HEK293 (cell line): ENCODE data around the gene SGMS1.

Source experiments
- CTCF ChIA-PET: fragments of 350-600 bp; formaldehyde crosslinking; extraction: SDS; loops from one replicate; lab custom pipeline; 2021; ENCODE audit warnings: antibody characterized with exemption; lab: Yijun Ruan, JAX
- POLR2A ChIA-PET: fragments of 300-600 bp; formaldehyde crosslinking; extraction: SDS; loops from one replicate; lab custom pipeline; 2020; ENCODE audit warnings: antibody characterized with exemption, inconsistent platforms; lab: Yijun Ruan, JAX
- H3K27ac ChIP-seq: fragments of 200-500 bp; sonication (Bioruptor generic); 2 replicates; pipeline ENCODE4 v1.5.1; 2014; ENCODE audit warnings: low read depth, low read length, control low read depth, inconsistent platforms; ENCODE audit errors: extremely low read depth
- H3K36me3 ChIP-seq, 2 experiments: fragments of 200-500 bp in 1 of 2; sonication (Bioruptor generic) in 1 of 2; 1 replicate in 1 of 2; 2 replicates in 1 of 2; pipeline ENCODE4 v1.5.1; 2014 to 2017; ENCODE audit warnings: inconsistent platforms in 2 of 2, low read length in 2 of 2; ENCODE audit not compliant: control insufficient read depth in 2 of 2, insufficient read depth in 1 of 2
- H3K4me1 ChIP-seq: fragments of 200-500 bp; sonication (Bioruptor generic); 2 replicates; pipeline ENCODE4 v1.5.1; 2014; ENCODE audit warnings: mild to moderate bottlenecking, low read length, inconsistent platforms; ENCODE audit not compliant: control insufficient read depth, insufficient read depth
- H3K4me3 ChIP-seq: 2 replicates; pipeline ENCODE4 v1.5.1; 2011; ENCODE audit warnings: low read depth, mild to moderate bottlenecking, control low read depth, low read length, moderate library complexity
- H3K9me3 ChIP-seq: fragments of 200-500 bp; sonication (Bioruptor generic); 2 replicates; pipeline ENCODE4 v1.5.1; 2014; ENCODE audit warnings: low read depth, low read length, inconsistent platforms; ENCODE audit not compliant: control insufficient read depth, insufficient read depth
- GLIS1 ChIP-seq: fragments of 450-650 bp; formaldehyde crosslinking; IDR thresholded peaks from 2 replicates; pipeline ENCODE4 v1.5.1; 2016; ENCODE audit warnings: missing biosample characterization, missing genetic modification characterization
- KLF1 ChIP-seq: fragments of 450-650 bp; formaldehyde crosslinking; IDR thresholded peaks from 2 replicates; pipeline ENCODE4 v1.5.1; 2016; ENCODE audit warnings: missing biosample characterization, missing genetic modification characterization
- REPIN1 ChIP-seq: fragments of 450-650 bp; formaldehyde crosslinking; IDR thresholded peaks from 2 replicates; pipeline ENCODE4 v1.5.1; 2017; ENCODE audit warnings: missing biosample characterization, missing genetic modification characterization, low read depth
- ZNF114 ChIP-seq: fragments of 450-650 bp; formaldehyde crosslinking; IDR thresholded peaks from 2 replicates; pipeline ENCODE4 v1.5.0; 2017; ENCODE audit warnings: missing biosample characterization, missing genetic modification characterization
- ZNF140 ChIP-seq: fragments of 450-650 bp; formaldehyde crosslinking; IDR thresholded peaks from 2 replicates; pipeline ENCODE4 v1.5.1; 2016; ENCODE audit warnings: missing biosample characterization, missing genetic modification characterization
- ZNF175 ChIP-seq: fragments of 450-650 bp; formaldehyde crosslinking; IDR thresholded peaks from 2 replicates; pipeline ENCODE4 v1.5.1; 2016; ENCODE audit warnings: missing biosample characterization, missing genetic modification characterization
- ZNF19 ChIP-seq: fragments of 450-650 bp; formaldehyde crosslinking; IDR thresholded peaks from 2 replicates; pipeline ENCODE4; 2016; ENCODE audit warnings: missing biosample characterization, missing genetic modification characterization, low read depth
- ZNF2 ChIP-seq: fragments of 450-650 bp; formaldehyde crosslinking; IDR thresholded peaks from 2 replicates; pipeline ENCODE4 v1.5.1; 2016; ENCODE audit warnings: missing biosample characterization, missing genetic modification characterization
- ZNF404 ChIP-seq: fragments of 450-650 bp; formaldehyde crosslinking; IDR thresholded peaks from 2 replicates; pipeline ENCODE4 v1.5.1; 2017; ENCODE audit warnings: missing biosample characterization, missing genetic modification characterization
- ZNF510 ChIP-seq: fragments of 450-650 bp; formaldehyde crosslinking; IDR thresholded peaks from 2 replicates; pipeline ENCODE4 v1.5.1; 2018; ENCODE audit warnings: mild to moderate bottlenecking, missing genetic modification characterization, missing biosample characterization; ENCODE audit not compliant: insufficient replicate concordance
- ZNF629 ChIP-seq: fragments of 450-650 bp; formaldehyde crosslinking; IDR thresholded peaks from 2 replicates; pipeline ENCODE4 v1.5.1; 2017; ENCODE audit warnings: missing biosample characterization, missing genetic modification characterization
- TF ChIP-seq, protein P1 (sequence below): fragments of 450-650 bp; formaldehyde crosslinking; IDR thresholded peaks from 2 replicates; pipeline ENCODE4 v1.5.1; 2016; ENCODE audit warnings: missing biosample characterization, missing genetic modification characterization
- TF ChIP-seq, protein P2 (sequence below): fragments of 450-650 bp; formaldehyde crosslinking; IDR thresholded peaks from 2 replicates; pipeline ENCODE4 v1.5.1; 2016; ENCODE audit warnings: missing biosample characterization, missing genetic modification characterization
- TF ChIP-seq, protein P3 (sequence below): fragments of 450-650 bp; formaldehyde crosslinking; IDR thresholded peaks from 2 replicates; pipeline ENCODE4 v1.5.0; 2017; ENCODE audit warnings: missing biosample characterization, missing genetic modification characterization, borderline replicate concordance
- TF ChIP-seq, protein P4 (sequence below): fragments of 450-650 bp; formaldehyde crosslinking; IDR thresholded peaks from 2 replicates; pipeline ENCODE4 v1.5.1; 2016; ENCODE audit warnings: missing biosample characterization, missing genetic modification characterization

Gene SGMS1

DNA sequence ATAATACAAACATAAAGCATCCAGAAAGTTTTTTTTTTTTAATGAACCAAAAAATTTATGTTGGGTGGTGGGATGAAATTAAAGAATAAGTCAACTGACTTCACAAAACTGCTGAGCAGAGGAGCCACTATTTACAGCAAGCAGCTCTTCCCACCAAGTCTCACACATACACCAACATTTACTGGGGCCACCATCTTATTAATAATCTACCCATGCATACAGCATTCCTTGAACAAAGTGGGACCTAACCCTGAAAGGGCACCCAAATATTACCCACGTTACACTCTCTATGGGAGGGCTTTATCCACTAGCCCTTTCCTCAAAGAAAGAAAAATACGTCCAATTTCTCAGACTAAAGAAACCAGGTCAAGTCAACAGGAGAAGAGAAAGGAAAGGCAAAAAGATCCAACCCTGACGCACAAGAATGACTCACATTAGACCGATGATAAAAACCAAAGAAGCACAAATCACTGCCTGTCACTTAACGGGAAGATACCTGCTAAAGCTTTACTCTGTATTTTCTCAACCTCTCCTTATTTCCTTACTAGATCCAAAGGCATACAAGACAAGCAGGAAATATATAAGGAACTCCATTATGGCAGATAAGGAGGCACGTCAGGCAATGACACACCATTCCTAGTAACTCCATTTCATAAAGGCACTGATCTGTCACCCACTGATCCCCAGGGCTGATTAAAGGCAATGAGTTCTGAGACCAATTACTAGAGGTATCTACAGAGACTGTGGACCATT, 230.6 kb downstream of the SGMS1 start:
- no peak overlapping the region for H3K4me3 ChIP-seq
- CTCF ChIA-PET = interaction anchor here (0.6 kb wide), 1 partner anchor 151 kb away, joined by 3 read pairs; no protein-coding TSS in a partner anchor
- H3K27ac ChIP-seq = no peak overlapping the region
- peaks cover 19% of the 10 kb centered on the region; the same call in 1 of the 2 replicates for H3K4me1 ChIP-seq
- no peaks in the 10 kb centered on the region for H3K36me3 ChIP-seq
- POLR2A ChIA-PET = no interaction called here
- no peaks in the 10 kb centered on the region for H3K9me3 ChIP-seq
- no peak for TF ChIP-seq ZNF510 (tag by site-specific recombination)
- TF ChIP-seq, protein P1, sequence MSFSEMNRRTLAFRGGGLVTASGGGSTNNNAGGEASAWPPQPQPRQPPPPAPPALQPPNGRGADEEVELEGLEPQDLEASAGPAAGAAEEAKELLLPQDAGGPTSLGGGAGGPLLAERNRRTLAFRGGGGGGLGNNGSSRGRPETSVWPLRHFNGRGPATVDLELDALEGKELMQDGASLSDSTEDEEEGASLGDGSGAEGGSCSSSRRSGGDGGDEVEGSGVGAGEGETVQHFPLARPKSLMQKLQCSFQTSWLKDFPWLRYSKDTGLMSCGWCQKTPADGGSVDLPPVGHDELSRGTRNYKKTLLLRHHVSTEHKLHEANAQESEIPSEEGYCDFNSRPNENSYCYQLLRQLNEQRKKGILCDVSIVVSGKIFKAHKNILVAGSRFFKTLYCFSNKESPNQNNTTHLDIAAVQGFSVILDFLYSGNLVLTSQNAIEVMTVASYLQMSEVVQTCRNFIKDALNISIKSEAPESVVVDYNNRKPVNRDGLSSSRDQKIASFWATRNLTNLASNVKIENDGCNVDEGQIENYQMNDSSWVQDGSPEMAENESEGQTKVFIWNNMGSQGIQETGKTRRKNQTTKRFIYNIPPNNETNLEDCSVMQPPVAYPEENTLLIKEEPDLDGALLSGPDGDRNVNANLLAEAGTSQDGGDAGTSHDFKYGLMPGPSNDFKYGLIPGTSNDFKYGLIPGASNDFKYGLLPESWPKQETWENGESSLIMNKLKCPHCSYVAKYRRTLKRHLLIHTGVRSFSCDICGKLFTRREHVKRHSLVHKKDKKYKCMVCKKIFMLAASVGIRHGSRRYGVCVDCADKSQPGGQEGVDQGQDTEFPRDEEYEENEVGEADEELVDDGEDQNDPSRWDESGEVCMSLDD (tag by site-specific recombination) = no peak
- no peak for TF ChIP-seq GLIS1 (tag by site-specific recombination)
- TF ChIP-seq ZNF404 = no peak
- TF ChIP-seq KLF1 (tag by site-specific recombination) = no peak
- no peak for TF ChIP-seq ZNF114 (tag by site-specific recombination)
- no peak for TF ChIP-seq ZNF2 (tag by site-specific recombination)
- TF ChIP-seq REPIN1 (tag by site-specific recombination) = no peak
- TF ChIP-seq, protein P2, sequence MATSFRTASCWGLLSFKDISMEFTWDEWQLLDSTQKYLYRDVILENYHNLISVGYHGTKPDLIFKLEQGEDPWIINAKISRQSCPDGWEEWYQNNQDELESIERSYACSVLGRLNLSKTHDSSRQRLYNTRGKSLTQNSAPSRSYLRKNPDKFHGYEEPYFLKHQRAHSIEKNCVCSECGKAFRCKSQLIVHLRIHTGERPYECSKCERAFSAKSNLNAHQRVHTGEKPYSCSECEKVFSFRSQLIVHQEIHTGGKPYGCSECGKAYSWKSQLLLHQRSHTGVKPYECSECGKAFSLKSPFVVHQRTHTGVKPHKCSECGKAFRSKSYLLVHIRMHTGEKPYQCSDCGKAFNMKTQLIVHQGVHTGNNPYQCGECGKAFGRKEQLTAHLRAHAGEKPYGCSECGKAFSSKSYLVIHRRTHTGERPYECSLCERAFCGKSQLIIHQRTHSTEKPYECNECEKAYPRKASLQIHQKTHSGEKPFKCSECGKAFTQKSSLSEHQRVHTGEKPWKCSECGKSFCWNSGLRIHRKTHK = no peak
- TF ChIP-seq, protein P3, sequence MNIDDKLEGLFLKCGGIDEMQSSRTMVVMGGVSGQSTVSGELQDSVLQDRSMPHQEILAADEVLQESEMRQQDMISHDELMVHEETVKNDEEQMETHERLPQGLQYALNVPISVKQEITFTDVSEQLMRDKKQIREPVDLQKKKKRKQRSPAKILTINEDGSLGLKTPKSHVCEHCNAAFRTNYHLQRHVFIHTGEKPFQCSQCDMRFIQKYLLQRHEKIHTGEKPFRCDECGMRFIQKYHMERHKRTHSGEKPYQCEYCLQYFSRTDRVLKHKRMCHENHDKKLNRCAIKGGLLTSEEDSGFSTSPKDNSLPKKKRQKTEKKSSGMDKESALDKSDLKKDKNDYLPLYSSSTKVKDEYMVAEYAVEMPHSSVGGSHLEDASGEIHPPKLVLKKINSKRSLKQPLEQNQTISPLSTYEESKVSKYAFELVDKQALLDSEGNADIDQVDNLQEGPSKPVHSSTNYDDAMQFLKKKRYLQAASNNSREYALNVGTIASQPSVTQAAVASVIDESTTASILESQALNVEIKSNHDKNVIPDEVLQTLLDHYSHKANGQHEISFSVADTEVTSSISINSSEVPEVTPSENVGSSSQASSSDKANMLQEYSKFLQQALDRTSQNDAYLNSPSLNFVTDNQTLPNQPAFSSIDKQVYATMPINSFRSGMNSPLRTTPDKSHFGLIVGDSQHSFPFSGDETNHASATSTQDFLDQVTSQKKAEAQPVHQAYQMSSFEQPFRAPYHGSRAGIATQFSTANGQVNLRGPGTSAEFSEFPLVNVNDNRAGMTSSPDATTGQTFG = no peak
- TF ChIP-seq, protein P4, sequence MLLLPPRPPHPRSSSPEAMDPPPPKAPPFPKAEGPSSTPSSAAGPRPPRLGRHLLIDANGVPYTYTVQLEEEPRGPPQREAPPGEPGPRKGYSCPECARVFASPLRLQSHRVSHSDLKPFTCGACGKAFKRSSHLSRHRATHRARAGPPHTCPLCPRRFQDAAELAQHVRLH = no peak

DNA sequence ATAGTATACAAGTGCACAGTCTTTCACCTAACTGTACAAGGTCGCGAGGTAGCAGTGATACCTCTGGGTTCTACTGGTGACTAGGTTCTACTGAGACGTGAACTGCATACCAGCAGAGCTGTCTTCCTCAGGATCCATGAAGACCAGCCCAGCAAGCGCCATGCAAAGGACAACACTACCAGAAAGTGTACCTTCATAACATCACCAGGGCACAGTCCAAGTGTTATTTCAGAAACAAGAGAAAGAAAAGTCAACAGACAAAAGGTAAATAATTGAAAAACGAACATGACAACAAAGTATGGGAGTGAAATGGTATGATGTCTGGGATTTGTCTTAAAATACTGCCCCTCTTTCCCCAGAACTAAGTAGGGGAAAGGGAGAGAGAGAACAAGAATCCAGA, 231.3 kb downstream of the SGMS1 start:
- CTCF ChIA-PET = interaction anchor here (1.0 to 1.2 kb wide), 2 partner anchors 12 to 38 kb away, joined by 3 read pairs; no protein-coding TSS in a partner anchor
- TF ChIP-seq ZNF629 (tag by site-specific recombination) (no peak), ZNF140 (tag by site-specific recombination) (no peak), ZNF19 (tag by site-specific recombination) (no peak), ZNF175 (tag by site-specific recombination) (no peak)
- TF ChIP-seq, all 188 proteins: peak for 0
- Histone ChIP-seq H3K4me1 (peaks cover 19% of the 10 kb centered on the region; the same call in 1 of the 2 replicates), H3K27ac (no peak overlapping the region), H3K9me3 (no peaks in the 10 kb centered on the region), H3K4me3 (no peak overlapping the region), H3K36me3 (no peaks in the 10 kb centered on the region)
- POLR2A ChIA-PET = no interaction called here
